Tongue (tissue), 2 donors: ENCODE measurements around the gene CFP. TPM values are rescaled to one million over a fixed set of nuclear protein-coding genes. Genes with fewer than 3 reads are reported as not detected.
A peak's percentile ranks its signal among the peaks of the same experiment; 100 is the strongest.
"Not testable (repeated sequence)": the region's sequence is repeated elsewhere in the genome, so short reads cannot be mapped to it uniquely, and the experiment has no call there.

Source experiments
- DNase-seq: peaks from one replicate; pipeline ENCODE4 v3.0.0-alpha.2; 2015
- total RNA-seq: library from RNA; depleted of rRNA; stranded (reverse); fragments of >200 nt; gene quantifications from one replicate; pipeline ENCODE4 v1.2.3, GENCODE V29; 2014

CFP gene
- 1.9 TPM for total RNA-seq

DNA sequence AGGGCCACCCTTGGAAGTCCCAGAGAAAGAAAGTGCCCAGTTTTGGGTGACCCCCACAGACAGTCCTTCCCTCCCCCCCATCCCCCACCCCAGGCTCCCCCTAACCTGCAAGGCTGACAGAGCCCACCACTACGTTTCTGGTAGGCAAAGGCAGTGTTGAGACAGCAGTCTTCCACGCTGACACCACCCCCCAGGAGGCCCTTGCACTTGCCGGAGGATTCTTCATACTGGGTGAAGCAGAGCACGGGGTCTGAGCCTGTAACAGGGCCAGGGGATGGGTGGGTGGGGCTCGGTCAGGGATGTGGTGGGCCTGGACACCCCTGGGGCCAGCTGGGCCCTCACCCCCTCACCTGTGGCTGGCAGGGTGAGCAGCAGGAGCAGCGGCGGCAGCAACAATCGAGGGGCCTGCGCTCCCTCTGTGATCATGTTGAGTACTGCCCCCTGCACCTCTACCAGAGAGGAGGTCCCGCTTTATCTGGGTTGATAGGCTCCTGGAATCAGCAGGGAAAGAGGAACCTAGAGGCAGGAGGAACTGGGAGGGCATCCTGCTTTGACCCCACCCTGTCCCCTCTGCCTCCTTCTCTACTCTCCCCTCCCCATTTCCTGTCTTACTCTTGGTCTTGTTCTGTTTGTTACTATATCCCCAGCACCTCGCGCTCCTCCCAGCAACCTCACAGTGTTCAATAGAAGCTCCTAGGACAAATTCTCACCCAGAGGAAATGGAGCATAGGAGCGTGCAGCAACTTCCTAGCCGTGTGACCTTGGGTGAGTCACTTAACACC is at the start of gene CFP:
Gene CFP (minus strand): TSS at position 512 of the 782 bp plus-strand sequence. CDS start 86 bp downstream, at position 426.
- DNase-seq = no peak

DNA sequence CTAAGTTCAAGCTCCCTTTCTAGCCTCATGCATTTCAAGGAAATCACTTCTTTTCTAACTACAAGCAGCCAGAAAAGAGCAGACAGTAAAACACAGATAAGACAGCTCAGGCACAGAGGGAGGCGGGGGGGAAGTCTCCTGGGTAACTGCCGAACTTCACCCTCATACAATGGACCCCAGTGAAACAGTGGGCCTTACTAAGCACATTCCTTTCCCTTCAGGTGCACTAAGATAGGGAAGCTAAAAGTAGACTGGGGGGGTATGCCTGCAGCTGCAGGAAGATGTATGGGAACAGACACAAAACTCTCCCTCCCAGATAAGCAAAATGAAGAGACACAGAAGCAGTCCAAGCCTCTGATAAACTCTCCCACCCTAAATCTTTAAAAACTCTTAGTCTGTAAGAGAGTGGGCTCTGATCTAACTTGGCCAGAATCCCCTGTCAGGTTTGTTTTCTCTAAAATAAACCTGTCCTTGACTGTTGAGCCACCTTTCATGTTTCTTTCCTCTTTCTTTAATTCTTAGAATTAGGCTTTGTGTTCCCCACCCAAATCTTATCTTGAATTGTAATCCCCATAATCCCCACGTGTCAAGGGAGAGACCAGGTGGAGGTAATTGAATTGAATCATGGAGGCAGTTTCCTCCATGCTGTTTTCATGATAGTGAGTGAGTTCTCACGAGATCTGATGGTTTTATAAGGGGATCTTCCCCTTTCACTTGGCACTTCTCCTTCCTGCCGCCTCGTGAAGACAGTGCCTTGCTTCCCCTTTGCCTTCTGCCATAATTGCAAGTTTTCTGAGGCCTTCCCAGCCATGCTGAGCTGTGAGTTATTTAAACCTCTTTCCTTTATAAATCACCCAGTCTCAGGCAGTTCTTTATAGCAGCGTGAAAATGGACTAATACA is 46.5 kb upstream of the CFP start:
- DNase-seq = not testable (repeated sequence)

- DNase-seq = no peak
Observed at GRCh38 chrX:47674776-47675175, 45.0 kb upstream of the CFP start.

GRCh38 chrX:47665797-47666196 is 36.1 kb upstream of the CFP start:
- DNase-seq = not testable (repeated sequence)

DNA sequence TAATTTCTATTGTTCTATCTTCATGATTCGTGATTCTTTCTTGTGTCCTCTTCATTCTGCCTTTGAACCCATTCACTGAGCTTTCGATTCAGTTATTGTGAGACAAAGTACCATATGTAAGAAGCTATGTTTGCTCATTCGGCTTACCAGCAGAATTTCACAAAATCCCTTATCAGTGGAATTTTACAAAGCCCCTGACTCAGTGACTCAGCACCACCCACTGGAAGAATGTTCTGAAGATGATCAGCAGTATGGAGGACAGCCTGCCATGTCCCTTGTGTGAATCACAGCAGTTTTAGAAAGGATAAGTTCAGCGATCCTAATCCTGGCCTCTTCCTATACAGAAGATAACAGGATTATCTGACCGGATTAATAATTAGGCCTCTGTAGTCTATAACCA is 35.0 kb upstream of the CFP start:
- DNase-seq = no peak

DNA sequence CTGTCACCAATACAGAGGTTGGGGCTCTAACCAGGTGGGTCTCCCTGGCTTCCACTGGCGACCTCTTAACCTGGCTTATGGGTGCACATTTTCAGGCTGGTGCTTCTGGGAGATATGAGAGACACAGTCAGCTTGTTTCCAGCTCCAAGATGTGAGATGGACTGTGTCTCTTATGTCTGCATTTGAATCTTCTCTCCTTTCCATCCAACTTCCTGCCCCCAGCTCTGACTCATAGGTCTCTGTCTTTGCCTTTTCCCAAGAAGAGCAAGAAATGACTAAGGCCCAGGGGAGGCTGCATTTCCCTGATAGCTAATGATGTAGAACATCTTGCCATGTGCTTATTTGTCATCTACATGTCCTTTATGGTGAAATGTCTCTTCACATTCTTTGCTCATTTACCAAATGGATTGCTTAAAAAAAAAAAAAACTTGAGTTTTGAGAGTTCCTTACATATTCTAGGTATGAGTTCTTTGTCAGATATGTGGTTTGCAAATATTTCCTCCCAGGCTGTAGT is 32.5 kb upstream of the CFP start:
- no peak for DNase-seq

DNA sequence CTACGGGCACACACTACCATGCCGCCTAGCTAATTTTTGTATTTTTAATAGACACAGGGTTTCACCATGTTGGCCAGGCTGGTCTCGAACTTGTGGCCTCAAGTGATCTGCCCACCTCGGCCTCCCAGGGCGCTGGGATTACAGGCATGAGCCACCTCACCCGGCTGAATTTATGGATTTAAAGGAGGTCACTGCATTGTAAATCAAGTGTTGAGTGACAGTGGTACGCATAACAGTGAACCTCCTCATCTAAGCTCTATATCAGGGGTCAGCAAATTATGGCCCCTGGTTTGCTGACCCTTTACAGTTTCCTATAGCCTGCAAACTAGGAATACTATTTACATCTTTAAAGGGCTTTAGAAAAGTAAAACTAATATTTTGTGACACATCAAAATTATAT is 31.8 kb upstream of the CFP start:
- DNase-seq = no peak

DNA sequence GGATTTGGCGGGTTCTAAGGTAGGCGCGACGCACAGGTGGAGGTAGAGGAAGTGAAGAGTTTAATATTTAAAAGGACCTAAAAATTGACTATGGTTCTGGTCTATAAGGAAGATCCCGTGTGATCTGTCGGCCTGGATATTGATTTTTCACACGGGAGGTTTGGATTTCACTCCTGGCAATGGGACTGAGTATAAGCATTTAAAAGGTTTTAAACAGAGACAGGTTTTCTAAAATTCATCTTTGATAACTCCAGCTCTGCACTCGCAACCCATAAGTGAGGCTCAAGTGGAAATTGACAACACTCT is 29.6 kb upstream of the CFP start:
- no peak for DNase-seq

- peak; percentile 95 for DNase-seq
Observed at GRCh38 chrX:47658684-47659420, 29.1 kb upstream of the CFP start, which contains the start of gene UXT. UXT (minus strand) TSS chrX:47659180; CDS start chrX:47658927, 253 bp downstream.

DNA sequence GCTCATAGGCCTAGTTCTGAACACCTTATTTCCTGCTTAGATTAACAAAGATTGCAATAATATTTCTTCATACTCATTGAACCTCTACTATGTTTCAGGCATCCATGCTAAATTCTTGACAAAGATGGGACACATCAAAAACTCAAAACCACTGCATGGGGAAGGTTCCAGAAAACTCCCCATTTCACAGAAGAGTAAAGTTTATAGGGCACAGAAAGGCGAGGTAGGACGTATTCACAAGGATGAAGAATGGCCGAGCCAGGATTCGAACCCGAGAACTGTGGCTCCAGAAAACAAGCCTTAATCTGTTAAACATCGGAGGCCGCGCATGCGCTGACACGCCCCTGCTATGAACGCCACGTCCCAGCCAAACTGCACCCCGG is 28.6 kb upstream of the CFP start:
- no peak for DNase-seq

- no peak for DNase-seq
Observed at GRCh38 chrX:47651043-47651905, 21.5 kb upstream of the CFP start.

DNA sequence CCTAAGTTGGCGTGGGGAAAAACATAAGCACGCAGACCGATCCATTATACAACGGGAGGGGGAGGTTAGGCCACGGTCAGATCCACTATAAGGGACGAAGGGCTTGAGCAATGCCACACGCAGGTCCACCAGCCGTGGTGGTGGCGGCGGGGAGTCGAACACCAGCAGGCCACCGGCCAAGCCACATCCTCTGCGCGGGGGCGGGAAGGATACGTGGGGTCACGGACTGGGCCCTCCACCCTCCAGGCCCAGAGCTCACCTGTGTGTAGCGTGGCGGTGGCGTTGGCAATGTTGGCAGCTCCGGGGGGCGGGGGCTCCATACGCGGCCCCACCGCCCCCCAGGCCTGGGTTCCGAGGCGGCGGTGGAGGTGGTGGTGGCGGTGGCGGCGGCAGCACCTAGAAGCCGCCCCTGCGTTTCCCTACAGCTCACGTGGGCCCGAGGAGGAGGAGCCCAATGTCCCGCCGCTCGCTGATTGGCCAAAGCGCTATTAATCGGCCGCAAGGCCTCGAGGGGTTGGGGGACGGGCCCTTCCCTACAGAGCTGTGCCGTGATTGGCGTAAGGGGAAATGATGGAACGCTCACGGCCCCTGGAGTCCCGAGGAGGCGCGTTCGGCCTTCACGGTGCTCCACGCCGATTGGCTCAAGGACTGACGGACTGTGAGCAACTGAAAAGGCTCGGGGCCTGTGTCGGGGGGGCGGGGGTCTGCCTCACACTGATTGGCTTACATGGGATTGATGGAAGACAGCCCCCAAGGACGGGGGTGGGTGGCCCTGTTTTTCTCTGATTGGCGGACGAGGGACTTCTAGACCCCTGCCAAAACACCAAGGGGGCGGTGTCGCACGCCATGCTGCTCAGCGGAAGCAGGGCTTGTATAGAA is 20.7 kb upstream of the CFP start, which contains the start of gene ELK1:
Gene ELK1 (minus strand): TSS at position 400 of the 879 bp plus-strand sequence. CDS start 9,122 bp downstream, outside the sequence.
- peak; percentile 98 for DNase-seq

DNA sequence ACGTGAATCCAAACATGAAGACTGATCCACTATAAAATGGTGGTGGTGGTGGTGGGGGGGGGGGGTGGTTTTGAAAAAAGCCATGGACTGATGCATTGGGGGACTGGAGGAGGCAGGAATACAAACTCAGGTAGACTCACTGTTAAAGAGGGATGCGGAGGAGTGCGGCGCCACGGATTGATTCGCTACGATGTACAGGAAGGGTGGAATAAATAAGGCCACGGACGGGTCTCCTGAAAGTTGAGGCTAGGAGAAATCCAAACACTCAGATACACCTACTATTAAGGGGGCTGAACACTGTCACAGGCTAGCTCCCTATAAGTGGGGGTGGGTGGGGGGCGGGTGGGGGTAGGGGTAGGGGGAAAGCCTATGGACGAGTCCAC is 20.0 kb upstream of the CFP start:
- no peak for DNase-seq

DNA sequence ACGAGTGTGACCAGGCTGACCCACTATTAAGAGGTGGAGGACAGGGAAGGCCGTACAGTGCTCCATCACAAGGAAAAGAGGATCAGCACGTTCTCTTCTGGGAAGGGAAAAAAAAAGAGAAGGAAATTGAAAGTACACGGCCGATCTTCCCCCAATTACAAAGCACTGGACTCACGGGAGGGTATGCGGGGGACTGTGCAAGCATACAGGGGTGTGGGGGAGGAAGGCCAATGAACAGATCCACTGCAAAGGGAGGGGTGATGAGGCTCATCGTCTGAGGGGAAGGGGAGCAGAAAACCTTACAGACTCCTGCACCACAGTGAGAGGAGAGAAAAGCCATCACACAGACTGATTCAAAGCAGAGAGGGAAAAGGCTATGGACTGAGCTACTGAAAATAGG is 19.5 kb upstream of the CFP start:
- DNase-seq = no peak

- no peak for DNase-seq
Observed at GRCh38 chrX:47648376-47648775, 18.6 kb upstream of the CFP start.

DNA sequence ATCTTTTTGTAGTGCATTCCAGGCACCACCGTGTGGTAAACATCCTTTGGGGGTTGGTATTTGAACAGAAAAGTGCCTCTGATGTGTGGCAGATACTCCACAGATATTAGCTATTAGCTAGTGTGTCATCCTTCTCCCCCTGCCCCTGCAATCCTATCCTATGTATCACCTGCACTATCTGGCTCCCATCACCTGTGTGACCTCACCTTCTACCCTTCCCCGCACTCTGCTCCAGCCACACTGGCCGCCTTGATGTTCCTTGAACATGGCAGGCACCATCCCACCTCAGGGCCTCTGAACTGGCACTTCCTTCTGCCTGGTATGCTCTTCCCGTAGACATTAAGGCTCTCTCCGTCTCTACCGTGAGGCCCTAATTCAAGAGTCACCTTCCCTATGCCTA is 16.9 kb upstream of the CFP start:
- no peak for DNase-seq

DNA sequence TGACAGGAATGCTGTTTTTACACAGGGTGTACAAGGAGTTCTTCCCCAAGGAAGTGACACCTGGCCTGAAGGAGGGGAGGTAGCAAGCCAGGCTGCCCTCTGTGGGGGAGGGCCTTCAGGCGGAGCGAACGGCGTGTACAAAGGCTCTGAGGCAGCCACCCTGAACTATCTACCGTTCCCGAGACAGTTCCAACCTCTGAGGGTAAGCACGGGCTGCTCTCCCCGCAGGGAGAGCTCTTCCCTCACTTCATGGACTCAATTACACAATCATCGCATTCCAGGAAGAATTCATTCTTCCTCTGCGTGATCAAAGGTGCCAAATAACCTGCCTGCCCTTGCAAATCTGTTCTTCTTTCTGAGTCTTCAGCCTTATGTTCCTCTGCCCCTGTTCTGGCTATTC is 15.8 kb upstream of the CFP start:
- no peak for DNase-seq

GRCh38 chrX:47644557-47645091 is 14.9 kb upstream of the CFP start:
- DNase-seq = peak; percentile 33

GRCh38 chrX:47643926-47644325 is 14.2 kb upstream of the CFP start:
- DNase-seq = peak; percentile 28

DNA sequence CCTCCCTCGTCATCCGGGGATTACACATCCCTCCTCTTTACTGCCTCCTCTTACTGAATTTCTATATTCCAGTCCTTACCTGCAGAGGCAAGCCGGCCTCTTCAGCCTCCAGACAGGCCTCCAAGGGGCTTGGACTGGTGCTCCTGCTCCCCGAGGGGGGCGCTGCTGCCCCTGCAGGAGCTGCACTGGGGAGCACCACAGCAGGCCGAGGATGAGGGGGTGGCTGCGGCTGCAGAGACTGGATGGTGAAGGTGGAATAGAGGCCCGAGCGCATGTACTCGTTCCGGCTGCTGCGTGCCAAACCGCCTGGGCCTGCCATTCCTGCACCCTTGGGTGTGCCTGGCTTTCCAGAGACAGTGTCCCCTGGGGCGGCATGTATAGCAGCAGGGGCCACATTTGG is 9.1 kb upstream of the CFP start:
- DNase-seq = no peak
